Mesendoderm (in vitro differentiated cells): ENCODE results near the gene SLC40A1.

Source experiments
- DNase-seq: peaks from one replicate; pipeline ENCODE4 v3.0.0; 2013
- H2AK5ac ChIP-seq: 2 replicates; pipeline ENCODE4 v1.6.1; 2013; ENCODE audit warnings: low read length, inconsistent platforms
- H2BK120ac ChIP-seq: 2 replicates; pipeline ENCODE4 v1.6.1; 2013; ENCODE audit warnings: low read depth, mild to moderate bottlenecking, low read length, moderate library complexity, mixed read lengths
- H2BK15ac ChIP-seq: replicated peaks from 2 replicates; pipeline ENCODE4 v1.6.1; 2013; ENCODE audit warnings: low read depth, mild to moderate bottlenecking, moderate library complexity
- H2BK5ac ChIP-seq: 2 replicates; pipeline ENCODE4 v1.6.1; 2013; ENCODE audit warnings: low read length, inconsistent platforms
- H3K18ac ChIP-seq: 2 replicates; pipeline ENCODE4 v1.6.1; 2013; ENCODE audit warnings: mild to moderate bottlenecking, low read length, mixed read lengths
- H3K23ac ChIP-seq: one replicate; pipeline ENCODE4 v1.6.1; 2013; ENCODE audit warnings: low read length
- H3K27ac ChIP-seq: 2 replicates; pipeline ENCODE4 v1.5.1; 2013; ENCODE audit warnings: low read depth, mild to moderate bottlenecking, inconsistent platforms, low read length, moderate library complexity
- H3K27me3 ChIP-seq: 2 replicates; pipeline ENCODE4 v1.6.1; 2013; ENCODE audit warnings: low read length, control low read depth, mild to moderate bottlenecking, inconsistent platforms; ENCODE audit not compliant: insufficient read depth, poor library complexity
- H3K36me3 ChIP-seq: 2 replicates; pipeline ENCODE4 v1.6.1; 2013; ENCODE audit warnings: low read length, inconsistent platforms; ENCODE audit not compliant: control insufficient read depth, insufficient read depth
- H3K4ac ChIP-seq: one replicate; pipeline ENCODE4 v1.6.1; 2013; ENCODE audit warnings: low read depth, mild to moderate bottlenecking, low read length, moderate library complexity
- H3K4me1 ChIP-seq: 2 replicates; pipeline ENCODE4 v1.6.1; 2013; ENCODE audit warnings: low read depth, low read length, inconsistent platforms; ENCODE audit not compliant: control insufficient read depth
- H3K4me2 ChIP-seq: 2 replicates; pipeline ENCODE4 v1.6.1; 2013; ENCODE audit warnings: low read length
- H3K4me3 ChIP-seq: 2 replicates; pipeline ENCODE4 v1.5.1; 2013; ENCODE audit warnings: mild to moderate bottlenecking, low read length
- H3K56ac ChIP-seq: one replicate; pipeline ENCODE4 v1.6.1; 2013; ENCODE audit warnings: low read length
- H3K79me1 ChIP-seq: 2 replicates; pipeline ENCODE4 v1.6.1; 2013; ENCODE audit warnings: low read length, inconsistent platforms
- H3K79me2 ChIP-seq: 2 replicates; pipeline ENCODE4 v1.6.1; 2013; ENCODE audit warnings: mild to moderate bottlenecking, low read length; ENCODE audit not compliant: control insufficient read depth, insufficient read depth
- H3K9ac ChIP-seq: 2 replicates; pipeline ENCODE4 v1.6.1; 2013; ENCODE audit warnings: low read length, inconsistent platforms
- H4K5ac ChIP-seq: one replicate; pipeline ENCODE4 v1.6.1; 2013; ENCODE audit warnings: low read length
- H4K8ac ChIP-seq: one replicate; pipeline ENCODE4 v1.6.1; 2013; ENCODE audit warnings: low read depth, mild to moderate bottlenecking, control low read depth, low read length, moderate library complexity
- WGBS: extraction: QIAGEN DNeasy Blood & Tissue Kit; methylation state at CpG from one replicate; pipeline ENCODE4 v1.1.7; 2013; ENCODE audit warnings: low lambda C conversion rate, missing lambda C conversion rate; ENCODE audit not compliant: insufficient coverage; ENCODE audit errors: extremely low coverage; 5-methylcytosine and 5-hydroxymethylcytosine counted together

The SLC40A1 gene

GRCh38 chr2:189624648-189625355 lies 44.2 kb upstream of the SLC40A1 start:
- Histone ChIP-seq H3K56ac (no peak overlapping the region), H3K79me2 (no peaks in the 10 kb centered on the region), H3K36me3 (no peaks in the 10 kb centered on the region), H3K4ac (no peak overlapping the region), H3K9ac (no peak overlapping the region), H3K23ac (no peak overlapping the region), H3K79me1 (no peaks in the 10 kb centered on the region), H4K5ac (no peak overlapping the region), H3K27me3 (no peaks in the 10 kb centered on the region), H2BK120ac (no peak overlapping the region), H2BK5ac (no peak overlapping the region), H4K8ac (no peak overlapping the region), H3K27ac (no peak overlapping the region), H2AK5ac (no peak overlapping the region), H2BK15ac (no peak overlapping the region), H3K4me1 (peaks cover 1% of the 10 kb centered on the region), H3K4me2 (no peak overlapping the region), H3K18ac (no peak overlapping the region), H3K4me3 (no peak overlapping the region)
- no CpG with 5 or more reads among the region's 3 CpGs for WGBS
- peak; percentile 14 for DNase-seq

- H3K56ac ChIP-seq = no peak overlapping the region
Measured at GRCh38 chr2:189623049-189623448, 42.5 kb upstream of the SLC40A1 start.

GRCh38 chr2:189621781-189622180 lies 41.2 kb upstream of the SLC40A1 start:
- Histone ChIP-seq H4K5ac (no peak overlapping the region), H3K27ac (no peak overlapping the region), H3K23ac (no peak overlapping the region), H3K79me2 (no peaks in the 10 kb centered on the region), H3K4me1 (peaks cover 1% of the 10 kb centered on the region), H3K4ac (no peak overlapping the region), H2AK5ac (no peak overlapping the region), H4K8ac (no peak overlapping the region), H3K4me2 (no peak overlapping the region), H3K36me3 (no peaks in the 10 kb centered on the region), H3K4me3 (no peak overlapping the region), H3K56ac (no peak overlapping the region), H2BK15ac (no peak overlapping the region), H3K79me1 (no peaks in the 10 kb centered on the region), H3K9ac (no peak overlapping the region), H3K18ac (no peak overlapping the region), H3K27me3 (no peaks in the 10 kb centered on the region), H2BK120ac (no peak overlapping the region), H2BK5ac (no peak overlapping the region)
- DNase-seq = no peak

More at GRCh38 chr2:189623049-189623448, 42.5 kb upstream of the SLC40A1 start:
- H2BK5ac ChIP-seq = no peak overlapping the region
- peaks cover 1% of the 10 kb centered on the region for H3K4me1 ChIP-seq
- no peak overlapping the region for H2BK15ac ChIP-seq
- H2BK120ac ChIP-seq = no peak overlapping the region
- no peak overlapping the region for H4K8ac ChIP-seq
- H3K79me2 ChIP-seq = no peaks in the 10 kb centered on the region
- no peaks in the 10 kb centered on the region for H3K36me3 ChIP-seq
- H2AK5ac ChIP-seq = no peak overlapping the region
- H3K18ac ChIP-seq = no peak overlapping the region
- no CpG with 5 or more reads among the region's 1 CpG for WGBS
- H3K9ac ChIP-seq = no peak overlapping the region
- no peak overlapping the region for H3K23ac ChIP-seq
- no peak overlapping the region for H3K4ac ChIP-seq
- no peaks in the 10 kb centered on the region for H3K27me3 ChIP-seq
- no peaks in the 10 kb centered on the region for H3K79me1 ChIP-seq
- DNase-seq = no peak
- H4K5ac ChIP-seq = no peak overlapping the region
- no peak overlapping the region for H3K4me3 ChIP-seq
- no peak overlapping the region for H3K4me2 ChIP-seq
- H3K27ac ChIP-seq = no peak overlapping the region

GRCh38 chr2:189618197-189618596 lies 37.6 kb upstream of the SLC40A1 start:
- H3K4ac ChIP-seq = no peak overlapping the region
- no peaks in the 10 kb centered on the region for H3K36me3 ChIP-seq
- H3K4me1 ChIP-seq = peaks cover 1% of the 10 kb centered on the region
- no peaks in the 10 kb centered on the region for H3K79me1 ChIP-seq
- WGBS = no CpG with 5 or more reads among the region's 1 CpG
- no peak overlapping the region for H3K23ac ChIP-seq
- no peak overlapping the region for H3K27ac ChIP-seq
- no peak overlapping the region for H2BK120ac ChIP-seq
- no peak overlapping the region for H4K5ac ChIP-seq
- no peak overlapping the region for H2BK15ac ChIP-seq
- no peak overlapping the region for H2BK5ac ChIP-seq
- no peaks in the 10 kb centered on the region for H3K79me2 ChIP-seq
- H3K9ac ChIP-seq = no peak overlapping the region
- H2AK5ac ChIP-seq = no peak overlapping the region
- no peak overlapping the region for H3K18ac ChIP-seq
- H3K4me2 ChIP-seq = no peak overlapping the region
- no peak for DNase-seq
- H3K4me3 ChIP-seq = no peak overlapping the region
- no peaks in the 10 kb centered on the region for H3K27me3 ChIP-seq
- H4K8ac ChIP-seq = no peak overlapping the region
- no peak overlapping the region for H3K56ac ChIP-seq

- H3K18ac ChIP-seq = no peak overlapping the region
- no peak overlapping the region for H3K27ac ChIP-seq
- no peaks in the 10 kb centered on the region for H3K79me1 ChIP-seq
- no peaks in the 10 kb centered on the region for H3K27me3 ChIP-seq
- H3K23ac ChIP-seq = no peak overlapping the region
- H3K4me2 ChIP-seq = no peak overlapping the region
- no peak overlapping the region for H4K8ac ChIP-seq
- no peaks in the 10 kb centered on the region for H3K4me1 ChIP-seq
- no CpG with 5 or more reads among the region's 4 CpGs for WGBS
- H2BK5ac ChIP-seq = no peak overlapping the region
- H2AK5ac ChIP-seq = no peak overlapping the region
- H3K9ac ChIP-seq = no peak overlapping the region
- no peak for DNase-seq
- no peaks in the 10 kb centered on the region for H3K36me3 ChIP-seq
- no peaks in the 10 kb centered on the region for H3K79me2 ChIP-seq
- H2BK15ac ChIP-seq = no peak overlapping the region
- H4K5ac ChIP-seq = no peak overlapping the region
- no peak overlapping the region for H3K4ac ChIP-seq
- no peak overlapping the region for H3K4me3 ChIP-seq
- no peak overlapping the region for H3K56ac ChIP-seq
- no peak overlapping the region for H2BK120ac ChIP-seq
Measured at GRCh38 chr2:189614585-189614984, 34.0 kb upstream of the SLC40A1 start.
